Measurements from ENCODE around the gene MYRFL. TPM values are rescaled to one million over a fixed set of nuclear protein-coding genes. Genes with fewer than 3 reads are reported as not detected.

MYRFL gene
- total RNA-seq, 2 donors from 2014 or later: 0.11 TPM; not detected in 1

GRCh38 chr12:70007687-70008086 lies 182.7 kb downstream of the MYRFL start:
- Mint-ChIP-seq H3K27me3 (peaks cover 10% of the 10 kb centered on the region), H3K27ac (no peak overlapping the region), H3K4me3 (no peak overlapping the region), H3K9me3 (peaks cover 11% of the 10 kb centered on the region), H3K4me1 (no peaks in the 10 kb centered on the region), H3K36me3 (ENCODE audit: low read depth) (no peaks in the 10 kb centered on the region)
- no peak for ATAC-seq (replicated peaks)

Other genes starting within 250 kb of the MYRFL start
- 100 to 1,000 TPM; 178 to 384 TPM for gene CCT2, start 239.8 kb upstream of the MYRFL start, total RNA-seq
- gene LRRC10, start 214.3 kb upstream of the MYRFL start, total RNA-seq: not detected
- not detected for gene BEST3, start 125.9 kb upstream of the MYRFL start, total RNA-seq
- gene RAB3IP, start 86.4 kb upstream of the MYRFL start, total RNA-seq: 10 to 100 TPM; 21.8 to 27.3 TPM